ENCODE measurements around the gene SCN1B. TPM values are rescaled to one million over a fixed set of nuclear protein-coding genes. Genes with fewer than 3 reads are reported as not detected.

SCN1B gene
- total and polyA plus RNA-seq, 7 donors, result 55.6 to 345 (median 248) TPM

GRCh38 chr19:35015270-35015953 is 14.9 kb upstream of the SCN1B start:
- Histone ChIP-seq H3K27ac (no peak overlapping the region), H3K4me1 (peaks cover 8% of the 10 kb centered on the region), H3K4me3 (no peak overlapping the region), H3K36me3 (ENCODE audit: insufficient read depth in 1 of 2, low read depth in 1 of 2) (peaks cover 0 to 87% of the 10 kb centered on the region in 2 donors), H3K9me3 (no peaks in the 10 kb centered on the region), H3K27me3 (ENCODE audit: insufficient read depth in 3 of 3, low read length in 2 of 3) (no peaks in the 10 kb centered on the region)
- intact Hi-C loops (cut with DNase I), result no loop called here
- WGBS, 3 donors, result 84 to 88% (median 88%) methylated on average over 16 of the region's 16 CpGs
- DNase-seq, result peak in 1 of 2 donors; percentile 51
- no peak for ATAC-seq
- TF ChIP-seq CTCF (IDR thresholded peaks at IDR 0.05), result no peak

GRCh38 chr19:35015954-35016351 is 14.3 kb upstream of the SCN1B start:
- peaks cover 8% of the 10 kb centered on the region for H3K4me1 ChIP-seq
- WGBS, 3 donors, result 96 to 98% (median 98%) methylated on average over 6 of the region's 6 CpGs
- intact Hi-C loops (cut with DNase I), result no loop called here

GRCh38 chr19:35017507-35017906 is 12.8 kb upstream of the SCN1B start:
- intact Hi-C loops (cut with DNase I), result no loop called here
- TF ChIP-seq CTCF (IDR thresholded peaks at IDR 0.05), result no peak
- Histone ChIP-seq H3K4me3 (no peak overlapping the region), H3K27me3 (ENCODE audit: insufficient read depth in 3 of 3, low read length in 2 of 3) (no peaks in the 10 kb centered on the region), H3K4me1 (peaks cover 5% of the 10 kb centered on the region), H3K9me3 (no peaks in the 10 kb centered on the region), H3K36me3 (ENCODE audit: insufficient read depth in 1 of 2, low read depth in 1 of 2) (peaks cover 0 to 87% of the 10 kb centered on the region in 2 donors), H3K27ac (no peak overlapping the region)
- 67 to 91% (median 68%) methylated on average over 3 of the region's 3 CpGs for WGBS, 3 donors
- ATAC-seq (no peak), DNase-seq (no peak)

More at GRCh38 chr19:35015954-35016351, 14.3 kb upstream of the SCN1B start:
- no peak for TF ChIP-seq CTCF (IDR thresholded peaks at IDR 0.05)
- peaks cover 0 to 87% of the 10 kb centered on the region in 2 donors for H3K36me3 ChIP-seq (ENCODE audit: insufficient read depth in 1 of 2, low read depth in 1 of 2)
- no peak for ATAC-seq
- no peaks in the 10 kb centered on the region for H3K9me3 ChIP-seq
- H3K27ac ChIP-seq, result no peak overlapping the region
- H3K27me3 ChIP-seq (ENCODE audit: insufficient read depth in 3 of 3, low read length in 2 of 3), result no peaks in the 10 kb centered on the region
- no peak for DNase-seq
- H3K4me3 ChIP-seq, result no peak overlapping the region

- intact Hi-C loops (cut with DNase I), result no loop called here
- Histone ChIP-seq H3K36me3 (ENCODE audit: insufficient read depth in 1 of 2, low read depth in 1 of 2) (peaks cover 0 to 95% of the 10 kb centered on the region in 2 donors), H3K27me3 (ENCODE audit: insufficient read depth in 3 of 3, low read length in 2 of 3) (no peaks in the 10 kb centered on the region), H3K9me3 (no peaks in the 10 kb centered on the region), H3K27ac (no peak overlapping the region), H3K4me1 (no peaks in the 10 kb centered on the region), H3K4me3 (no peak overlapping the region)
- DNase-seq (no peak), ATAC-seq (no peak)
- no peak for TF ChIP-seq CTCF (IDR thresholded peaks at IDR 0.05)
- WGBS, 3 donors, result 91 to 96% (median 95%) methylated on average over 4 of the region's 4 CpGs
Observed at GRCh38 chr19:35018379-35018778, 11.9 kb upstream of the SCN1B start.

GRCh38 chr19:35019144-35019543 is 11.1 kb upstream of the SCN1B start:
- Histone ChIP-seq H3K9me3 (no peaks in the 10 kb centered on the region), H3K4me1 (no peaks in the 10 kb centered on the region), H3K27me3 (ENCODE audit: insufficient read depth in 3 of 3, low read length in 2 of 3) (no peaks in the 10 kb centered on the region), H3K36me3 (ENCODE audit: insufficient read depth in 1 of 2, low read depth in 1 of 2) (peaks cover 0 to 99% of the 10 kb centered on the region in 2 donors), H3K4me3 (no peak overlapping the region), H3K27ac (no peak overlapping the region)
- DNase-seq (no peak), ATAC-seq (no peak)
- intact Hi-C loops (cut with DNase I), result no loop called here
- no peak for TF ChIP-seq CTCF (IDR thresholded peaks at IDR 0.05)
- 95 to 97% (median 95%) methylated on average over 21 to 22 of the region's 22 CpGs for WGBS, 3 donors

Data from psoas muscle (tissue), 8 donors.